NCI-H1092 (cell line): Measurements from ENCODE around the gene CDADC1.

Experiments
- DNase-seq: peaks from one replicate; lab custom pipeline; 2025; lab: John Stamatoyannopoulos, UW

The CDADC1 gene

DNA sequence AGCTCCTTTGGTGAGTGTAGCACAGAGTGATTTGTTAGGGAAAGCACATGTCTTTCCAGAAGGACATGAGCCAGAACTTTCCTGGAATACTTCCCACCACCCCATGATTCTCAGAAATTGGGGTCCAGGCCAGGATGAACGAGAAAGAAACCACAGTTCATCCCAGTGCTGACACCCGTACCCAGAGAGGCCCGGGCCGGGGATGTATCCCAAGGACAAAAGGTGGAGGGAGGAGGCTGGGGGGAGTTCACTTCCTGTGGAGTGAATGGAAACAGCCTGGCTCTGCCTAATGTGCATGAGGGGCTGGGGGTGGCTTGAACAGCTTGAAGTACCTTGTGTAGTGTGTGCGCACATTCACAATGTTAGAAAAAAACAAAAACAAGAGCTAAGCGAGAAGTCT is 47.5 kb downstream of the CDADC1 start:
- DNase-seq, result no peak

DNA sequence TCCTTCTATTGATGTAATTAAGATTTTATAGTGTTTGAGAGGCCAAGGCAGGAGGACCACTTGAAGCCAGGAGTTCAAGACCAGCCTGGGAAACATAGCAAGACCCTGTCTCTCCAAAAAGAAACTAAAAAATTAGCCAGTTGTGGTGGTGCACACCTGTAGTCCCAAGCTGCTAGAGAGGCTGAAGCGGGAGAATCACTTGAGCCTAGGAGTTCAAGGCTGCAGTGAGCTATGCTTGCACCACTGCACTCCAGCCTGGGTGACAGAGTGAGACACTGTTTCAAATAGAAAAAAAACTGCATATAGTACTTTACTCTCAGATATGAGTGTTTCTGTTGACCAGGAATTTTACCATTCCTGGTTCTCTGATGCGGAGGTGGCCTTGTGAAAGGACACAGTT is 48.9 kb downstream of the CDADC1 start:
- DNase-seq, result no peak

DNA sequence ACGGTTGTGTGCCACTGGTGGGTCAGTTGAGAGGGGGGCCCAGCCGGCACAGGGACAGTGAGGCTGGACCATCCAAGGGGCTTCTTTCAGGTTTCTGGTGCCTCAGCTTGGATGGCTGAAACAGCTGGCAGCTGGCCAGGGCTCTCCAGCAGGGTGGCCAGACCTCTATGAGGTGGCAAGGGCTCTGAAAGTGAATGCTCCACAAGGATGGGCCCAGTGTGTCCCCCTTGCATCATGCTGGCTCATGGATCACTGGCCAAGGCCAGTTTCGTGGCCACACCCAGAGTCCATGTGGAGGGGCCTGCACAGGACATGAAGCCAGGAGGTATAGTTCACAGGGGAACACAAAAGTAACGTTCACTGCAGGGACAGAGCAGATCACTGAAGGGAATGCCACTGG is 49.6 kb downstream of the CDADC1 start:
- DNase-seq, result no peak

DNA sequence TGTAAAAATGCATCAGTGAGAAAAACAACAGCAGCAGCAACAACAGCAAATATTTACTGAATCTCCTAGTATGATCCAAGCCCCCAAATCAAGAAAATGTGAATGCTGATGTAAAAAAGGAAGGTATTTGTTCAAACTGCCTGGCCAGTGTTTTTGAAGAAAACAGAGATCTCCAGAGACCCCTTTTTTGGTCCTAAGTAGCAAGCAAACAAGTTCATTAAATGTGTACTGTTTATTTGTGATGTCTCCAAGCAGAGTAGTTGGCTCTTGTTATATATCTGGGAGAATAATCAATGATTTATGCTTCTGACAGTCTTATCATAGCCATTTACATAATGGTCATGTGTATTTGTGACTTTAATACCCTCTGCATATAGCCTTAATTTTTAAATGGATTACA is 50.7 kb downstream of the CDADC1 start:
- no peak for DNase-seq

DNA sequence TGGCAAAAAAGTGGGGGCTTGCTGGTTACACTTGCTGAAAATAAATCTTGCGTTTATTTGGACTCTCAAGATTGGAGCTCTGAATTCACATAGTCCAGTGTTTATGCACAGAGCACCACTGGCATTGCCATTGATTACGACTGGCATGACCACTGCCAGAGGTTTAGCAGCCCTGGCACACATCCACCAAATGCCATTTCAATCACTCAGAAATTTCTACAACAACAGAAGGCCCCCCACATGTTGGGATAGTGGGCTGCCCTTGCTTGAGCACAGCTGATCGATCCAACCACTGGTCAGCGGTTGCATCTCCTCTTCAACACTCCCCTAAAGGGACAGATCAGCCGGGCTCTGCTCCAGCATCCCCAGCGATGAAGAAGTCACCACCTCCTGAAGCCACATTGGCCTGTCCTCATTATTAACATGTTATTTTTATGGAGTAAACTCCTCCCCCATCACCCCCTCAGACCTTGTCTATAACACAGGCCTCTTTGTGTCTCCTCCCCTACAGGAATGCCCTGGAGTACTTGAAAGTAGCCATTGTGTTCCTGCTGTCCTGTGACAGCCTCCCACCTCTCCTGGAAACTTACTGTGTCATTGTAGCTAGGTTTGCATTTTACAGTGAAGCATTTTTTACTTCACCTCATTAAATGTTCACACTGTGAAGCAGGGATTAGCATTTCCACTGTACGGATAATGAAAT is 51.3 kb downstream of the CDADC1 start:
- no peak for DNase-seq

DNA sequence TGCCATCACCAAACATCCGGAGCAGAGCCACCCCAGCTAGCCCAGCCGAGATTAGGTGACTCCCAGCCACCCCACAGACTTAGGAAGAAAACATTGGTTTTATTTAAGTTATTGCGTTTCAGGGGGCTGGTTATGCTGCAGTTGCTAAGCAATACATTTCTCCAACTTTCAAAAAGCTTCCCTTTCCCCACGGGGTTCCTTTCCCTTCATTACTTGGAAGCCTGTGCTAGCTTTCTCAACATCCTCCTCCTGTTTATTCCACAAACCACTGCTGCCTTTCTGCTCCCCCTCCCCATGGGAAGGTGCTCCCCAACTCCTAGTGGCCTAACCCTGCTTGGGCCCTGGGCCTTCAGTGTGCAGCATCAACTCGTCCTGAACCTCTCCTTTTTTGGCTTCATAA is 52.6 kb downstream of the CDADC1 start:
- no peak for DNase-seq

DNA sequence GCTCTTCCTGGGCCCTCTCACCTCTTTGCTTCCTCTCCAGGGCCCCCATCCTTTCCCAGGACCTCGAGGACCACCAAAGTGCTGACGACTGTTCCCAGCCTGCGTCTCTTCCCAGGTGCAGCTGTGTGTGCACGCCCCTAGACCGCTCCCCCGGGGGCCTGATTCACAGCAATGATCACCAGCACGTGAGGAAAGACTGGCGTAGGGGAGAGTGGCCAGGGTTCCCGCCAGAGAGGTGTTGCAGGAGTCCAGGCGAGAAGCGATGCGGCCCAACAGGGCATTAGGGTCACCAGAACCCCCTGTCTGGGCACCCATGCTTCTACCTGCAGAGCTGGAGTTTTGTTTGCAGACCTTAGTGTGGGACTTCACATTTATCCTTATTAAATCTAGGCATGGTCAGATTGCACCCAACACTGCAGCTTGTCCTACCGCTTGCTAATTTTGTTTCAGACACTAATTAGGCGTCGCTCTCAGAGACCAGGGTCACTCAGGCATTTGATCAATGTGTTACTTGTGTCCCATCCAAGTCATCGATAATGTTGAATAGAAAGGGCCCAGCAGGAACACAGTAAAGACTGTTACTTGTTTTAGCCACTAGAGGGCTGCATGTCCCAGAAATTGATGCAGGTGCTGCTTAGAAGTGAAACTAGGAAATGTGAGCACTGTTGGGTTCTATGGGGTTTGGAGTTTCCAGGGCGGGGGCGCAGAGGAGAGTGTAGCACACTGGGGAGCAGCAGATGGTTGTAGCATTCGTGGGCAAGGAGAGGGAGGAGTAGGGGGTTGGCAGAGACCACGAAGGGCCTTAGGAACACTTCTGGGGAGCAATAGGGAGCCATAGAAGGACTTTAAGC is 53.2 kb downstream of the CDADC1 start:
- DNase-seq, result peak; percentile 36

DNA sequence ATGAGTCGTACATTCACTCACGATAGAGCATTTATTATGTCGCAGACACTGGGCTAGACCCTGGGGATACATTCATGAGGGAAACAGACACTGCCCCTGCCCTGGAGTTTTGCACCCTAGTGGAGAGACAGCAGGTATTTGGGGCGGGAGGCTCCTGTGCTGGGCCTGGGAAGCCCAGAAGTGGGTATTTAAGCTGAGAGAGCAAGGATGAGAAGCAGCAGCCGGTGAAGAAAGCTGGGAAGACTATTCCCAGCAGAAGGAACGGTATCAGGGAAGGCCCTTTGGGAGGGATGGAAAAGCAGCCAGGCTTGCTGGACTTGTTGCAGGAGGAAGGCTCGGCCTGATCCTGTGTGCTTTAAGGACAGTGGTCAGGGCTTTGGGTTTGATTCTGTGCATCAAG is 54.5 kb downstream of the CDADC1 start:
- no peak for DNase-seq

DNA sequence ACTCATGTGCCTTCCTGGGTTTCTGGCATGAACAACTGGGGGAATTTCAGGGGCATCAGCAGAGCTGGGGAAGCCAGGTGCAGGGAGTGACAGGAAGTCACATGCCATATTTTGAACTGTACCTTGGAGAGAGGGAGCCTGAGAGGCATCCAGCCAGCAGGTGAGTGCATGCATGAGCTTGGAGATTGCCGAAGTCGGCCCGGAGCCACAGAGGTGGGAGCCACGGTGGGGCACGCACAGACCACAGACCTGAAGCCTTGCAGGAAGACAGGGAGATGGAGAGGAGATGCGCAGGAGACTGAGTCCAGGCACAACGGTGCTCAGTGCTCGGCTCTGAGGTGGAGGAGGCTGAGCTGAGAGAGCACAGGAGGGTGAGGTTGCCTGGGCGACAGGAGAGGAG is 55.1 kb downstream of the CDADC1 start:
- DNase-seq, result no peak

DNA sequence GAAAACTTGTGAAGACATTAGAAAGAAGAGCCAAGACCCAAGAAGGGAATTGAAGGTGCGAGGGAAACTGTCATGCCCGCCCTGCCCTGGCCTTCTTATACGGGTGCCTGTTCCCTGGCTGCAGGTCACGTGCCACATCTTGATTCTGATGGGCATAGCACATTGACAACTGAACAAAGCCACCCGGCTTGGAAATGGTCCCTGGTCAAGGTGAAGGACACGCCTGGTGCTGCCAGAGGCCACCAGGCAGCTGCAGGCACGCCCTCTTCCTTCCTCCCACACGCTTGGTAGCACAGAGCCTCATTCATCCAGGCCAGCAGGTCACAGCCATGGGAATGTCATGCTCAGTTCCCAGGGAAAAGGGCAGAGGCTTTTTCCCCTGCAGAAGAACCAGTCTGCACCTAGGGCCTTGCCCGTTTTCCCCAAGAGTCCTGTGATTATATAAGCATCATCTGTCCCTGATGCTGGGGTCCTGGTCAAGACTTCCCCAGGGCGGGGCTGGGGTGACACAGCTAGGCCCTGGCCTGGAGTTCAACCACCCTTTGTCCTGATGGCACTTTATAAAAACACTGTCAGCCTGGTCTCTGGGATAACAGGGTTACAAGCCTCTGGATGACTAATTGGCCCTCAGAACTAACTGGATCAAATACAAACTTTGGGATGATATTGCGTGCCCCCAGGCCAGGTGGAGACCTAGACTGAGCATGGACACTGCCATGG is 56.0 kb downstream of the CDADC1 start:
- DNase-seq, result no peak

DNA sequence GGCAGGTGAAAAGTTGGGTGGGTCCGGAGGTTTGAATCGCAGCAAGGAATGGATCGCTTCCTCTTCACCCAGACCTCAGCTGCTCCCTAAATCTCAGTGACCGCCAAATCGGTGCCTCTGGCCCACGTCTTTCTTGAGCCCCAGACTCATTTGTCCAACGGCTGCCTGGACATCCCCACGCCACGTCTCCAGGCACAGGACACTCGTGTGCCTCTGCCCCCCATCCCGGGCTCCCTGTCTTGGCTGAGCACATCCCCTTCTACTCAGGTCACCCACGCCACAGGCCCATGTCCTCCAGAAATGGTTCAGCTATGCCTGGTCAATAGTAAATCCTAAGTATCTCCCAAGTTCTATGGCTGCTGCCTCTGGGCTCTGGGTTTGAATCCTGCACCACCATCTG is 56.6 kb downstream of the CDADC1 start:
- no peak for DNase-seq

DNA sequence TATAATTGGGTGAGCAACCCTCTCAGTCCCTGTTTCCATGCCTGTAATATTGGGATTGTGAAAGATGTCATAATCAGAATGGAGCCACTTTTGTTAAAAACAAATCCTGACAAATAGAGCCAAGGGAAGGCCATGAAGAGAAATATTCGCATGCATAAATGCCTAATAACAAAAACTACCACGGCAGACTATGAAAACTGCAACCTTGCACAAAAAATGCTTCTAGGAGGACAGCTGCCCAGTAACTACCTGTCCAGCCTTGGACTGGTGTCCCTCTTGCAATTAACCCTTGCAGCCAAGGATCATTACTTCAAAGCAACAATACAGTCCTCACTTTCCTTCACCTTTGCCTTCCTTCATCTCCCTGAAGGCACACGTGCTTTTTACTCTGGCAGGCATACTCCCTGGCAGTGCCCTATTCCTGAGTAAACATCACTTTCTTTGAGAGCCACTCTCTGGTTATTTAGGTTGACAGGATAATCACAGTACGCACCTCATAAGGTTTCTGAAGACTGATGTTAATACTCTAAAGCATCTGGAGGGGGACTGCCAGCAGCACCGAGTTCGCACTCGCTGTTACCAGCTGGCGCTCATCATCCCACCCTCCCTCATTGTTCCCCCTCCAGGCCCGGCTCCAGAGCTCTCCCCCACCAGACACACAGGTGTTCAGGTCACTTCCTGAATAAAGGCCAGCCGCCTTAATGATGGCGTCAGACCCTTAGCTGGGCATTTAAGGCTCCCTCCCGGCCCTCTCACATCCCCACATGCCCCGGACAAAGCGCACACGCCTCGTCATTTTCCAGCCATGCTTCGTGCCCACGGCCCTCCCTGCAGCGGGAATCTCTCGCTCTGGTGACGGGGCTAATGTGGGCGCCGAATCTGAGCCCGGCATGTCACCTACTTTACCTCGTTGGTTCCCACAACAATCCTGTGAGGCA is 57.3 kb downstream of the CDADC1 start:
- DNase-seq, result no peak

DNA sequence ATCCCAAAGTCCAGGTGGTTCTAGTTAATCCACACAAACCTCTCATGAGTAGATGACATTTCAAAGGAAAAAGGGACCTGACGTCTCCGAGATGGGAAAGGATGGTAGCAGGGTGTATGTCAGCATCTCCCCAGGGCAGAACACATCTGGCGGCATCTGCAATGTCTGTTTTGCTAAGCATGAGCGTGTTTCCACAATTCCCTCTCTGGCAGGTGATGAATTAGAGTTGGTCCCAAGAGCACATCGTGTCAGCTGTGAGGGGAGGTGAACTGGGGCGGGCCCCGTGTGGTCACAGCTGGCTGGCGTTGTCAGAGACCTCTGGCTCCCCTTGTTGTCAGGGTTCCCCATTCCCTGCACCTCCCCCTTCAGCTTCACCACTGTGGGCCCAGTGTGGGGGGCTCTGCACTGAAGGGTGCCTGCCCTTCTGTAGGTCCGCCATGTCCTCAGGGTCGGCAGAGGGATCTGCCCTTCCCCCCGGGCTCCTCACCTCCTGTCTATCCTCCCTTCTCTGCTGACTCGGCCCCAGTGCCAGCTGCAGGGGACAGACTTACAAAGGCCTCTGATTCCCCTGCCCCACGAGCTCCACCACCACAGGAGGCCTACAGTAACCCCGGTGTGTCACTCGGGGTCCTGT is 58.2 kb downstream of the CDADC1 start:
- DNase-seq, result no peak

DNA sequence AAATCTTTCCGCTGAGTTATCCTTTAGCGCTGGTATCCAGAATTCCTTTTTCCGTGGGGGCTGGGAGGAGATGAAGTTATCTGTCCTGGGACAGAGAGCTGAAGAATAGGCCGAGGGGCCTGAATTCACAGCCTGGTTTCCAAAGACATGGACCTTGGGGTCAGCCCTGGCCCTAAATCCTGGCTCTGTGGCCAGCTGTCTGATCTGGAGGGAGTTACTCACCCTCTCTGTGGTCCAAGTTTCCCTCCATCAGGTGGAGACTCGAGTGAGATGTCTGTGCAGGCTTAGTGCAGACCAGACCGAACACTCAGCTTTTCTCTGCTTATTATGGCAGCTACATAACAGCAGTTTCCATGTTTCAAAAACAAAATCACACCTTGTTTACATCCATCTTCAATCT is 59.6 kb downstream of the CDADC1 start:
- DNase-seq, result no peak

DNA sequence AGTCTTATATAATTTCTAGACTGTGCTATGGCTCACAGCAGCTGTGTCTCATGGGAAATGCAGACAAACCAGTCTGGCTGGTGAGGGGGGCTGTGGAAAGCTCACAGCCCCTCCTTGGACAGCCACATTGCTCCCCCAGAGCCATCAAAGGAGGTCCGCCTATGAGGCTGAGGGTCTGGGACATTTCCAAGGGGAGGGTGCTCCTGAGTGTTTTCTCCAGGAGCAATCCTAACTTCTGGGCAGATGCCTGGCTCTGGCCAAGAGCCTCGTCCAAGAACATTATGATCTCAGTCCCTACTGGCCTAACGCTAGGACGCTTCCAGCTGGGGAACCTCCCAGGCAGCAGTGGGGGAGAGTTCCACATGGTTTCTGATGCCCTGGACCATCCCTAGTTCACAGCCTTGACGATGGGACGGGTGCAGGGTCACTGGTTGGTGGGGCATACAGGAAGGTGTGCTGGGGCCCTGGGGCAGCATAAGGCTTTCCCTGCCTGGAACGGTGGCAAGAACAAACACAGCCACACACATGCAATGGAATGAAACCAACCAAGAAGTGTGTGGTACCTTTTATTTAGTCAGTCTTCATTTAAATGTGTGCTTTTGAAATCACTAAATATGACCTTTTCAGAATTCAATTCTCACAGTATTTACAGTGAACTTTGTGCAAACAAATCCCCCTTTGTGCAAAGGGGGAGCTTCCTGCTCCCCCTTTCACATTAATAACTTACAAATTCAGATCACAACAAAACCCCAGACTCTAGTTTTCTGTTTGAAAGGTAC is 60.6 kb downstream of the CDADC1 start:
- DNase-seq, result no peak

DNA sequence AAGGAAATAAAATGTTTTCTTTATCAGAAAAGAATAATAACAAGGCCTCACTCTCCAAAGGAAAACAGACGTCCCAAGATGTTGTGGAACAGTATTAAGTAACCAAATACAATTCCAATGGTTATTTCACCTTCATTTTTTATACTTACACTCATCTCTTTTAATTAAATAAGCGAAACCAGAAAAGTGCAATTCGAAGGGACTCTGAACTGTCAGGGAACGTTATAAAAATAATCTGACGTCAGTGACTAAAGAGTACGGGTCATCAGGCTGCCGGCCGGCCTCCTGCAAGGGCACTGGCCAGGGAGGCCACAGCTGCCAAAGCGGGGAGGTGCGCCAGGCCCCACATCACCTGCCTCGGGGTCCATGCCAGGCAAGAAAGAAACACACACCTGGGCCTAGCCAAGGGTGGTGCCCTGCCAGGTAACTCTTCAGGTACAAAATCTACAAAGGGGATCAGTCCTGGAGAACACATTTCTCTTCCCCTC is 61.2 kb downstream of the CDADC1 start:
- no peak for DNase-seq

DNA sequence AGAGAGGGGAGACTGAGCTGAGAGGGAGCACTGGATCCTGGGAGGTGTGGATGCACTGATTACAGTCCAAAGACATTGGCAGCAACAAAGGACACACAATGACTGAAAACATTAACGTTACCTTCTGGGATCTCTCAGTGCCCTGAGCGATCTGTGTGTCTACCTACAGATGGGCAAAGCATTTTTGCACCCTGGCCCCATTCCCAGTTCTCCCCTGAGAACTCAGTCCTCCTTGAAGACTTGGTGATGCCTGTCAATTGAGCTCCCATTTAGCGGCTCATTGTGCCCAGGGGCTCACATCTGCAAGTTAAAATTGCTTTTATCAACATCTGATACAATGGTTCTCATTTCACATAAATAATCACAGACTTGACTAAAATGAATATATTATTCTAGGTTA is 62.5 kb downstream of the CDADC1 start:
- DNase-seq, result no peak

DNA sequence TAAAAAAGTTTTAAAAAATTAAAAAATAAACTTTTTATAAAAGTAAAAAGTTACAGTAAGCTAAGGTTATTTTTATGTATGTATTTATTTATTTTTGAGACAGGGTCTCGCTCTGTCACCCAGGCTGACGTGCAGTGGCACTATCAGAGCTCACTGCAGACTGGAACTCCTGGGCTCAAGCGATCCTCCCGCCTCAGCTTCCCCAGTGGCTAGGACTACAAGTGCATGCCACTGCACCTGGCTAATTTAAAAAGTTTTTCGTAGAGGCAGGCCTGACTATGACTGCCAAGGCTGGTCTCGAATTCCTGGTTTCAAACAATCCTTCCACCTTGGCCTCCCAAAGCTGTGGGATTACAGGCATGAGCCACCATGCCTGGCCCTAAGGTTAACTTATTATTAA is 64.1 kb downstream of the CDADC1 start:
- DNase-seq, result no peak

DNA sequence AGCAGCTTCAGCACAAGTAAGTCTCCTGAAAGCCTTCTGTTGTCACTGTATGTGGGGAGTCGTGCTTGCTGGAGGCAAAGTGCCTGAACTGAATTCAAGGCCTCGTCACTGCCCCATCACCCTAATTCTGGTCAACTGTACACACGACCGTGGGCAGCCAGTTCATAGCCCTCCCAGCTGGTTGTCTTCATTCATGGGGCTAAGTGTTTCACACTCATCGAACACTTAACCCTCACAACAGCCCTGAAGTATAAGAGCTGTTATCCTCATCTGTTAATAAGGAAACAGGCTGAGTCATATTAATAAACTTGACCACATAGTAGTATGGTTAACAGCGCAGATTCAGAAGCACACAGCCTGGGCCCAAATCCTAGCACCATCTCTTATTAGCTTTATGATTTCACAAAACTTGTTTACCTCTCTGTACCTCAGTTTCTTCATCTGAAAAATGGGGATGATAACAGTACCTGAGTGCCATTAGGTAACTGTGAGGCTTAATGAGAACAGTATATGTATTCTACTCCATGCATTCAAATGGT is 66.7 kb downstream of the CDADC1 start:
- DNase-seq, result no peak

DNA sequence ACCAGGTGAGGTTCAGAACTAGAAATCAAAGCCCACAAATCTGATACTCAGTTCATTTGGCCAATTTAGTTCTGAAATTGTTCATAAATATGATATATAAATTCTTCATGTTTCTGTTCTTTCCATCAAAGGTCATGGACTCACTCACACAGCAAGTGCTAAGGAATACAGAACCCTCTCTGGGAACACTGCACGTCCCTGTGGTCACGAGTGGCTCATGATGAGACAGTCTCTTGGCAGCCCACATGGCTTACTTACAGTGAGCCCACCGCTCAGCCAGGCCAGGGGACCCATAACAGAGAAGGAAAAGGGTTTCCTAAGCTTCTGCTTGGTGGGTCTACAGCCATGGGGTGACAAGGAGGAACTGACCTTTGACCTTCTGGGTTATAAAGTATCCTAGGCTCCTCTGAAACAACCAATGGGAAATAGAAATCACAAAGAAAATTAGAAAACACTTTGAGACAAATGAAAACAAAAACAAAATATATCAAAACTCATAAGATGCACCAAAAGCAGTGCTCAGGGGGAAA is 67.4 kb downstream of the CDADC1 start:
- no peak for DNase-seq
